ENCODE results near the gene CORO7.

The CORO7 gene

DNA sequence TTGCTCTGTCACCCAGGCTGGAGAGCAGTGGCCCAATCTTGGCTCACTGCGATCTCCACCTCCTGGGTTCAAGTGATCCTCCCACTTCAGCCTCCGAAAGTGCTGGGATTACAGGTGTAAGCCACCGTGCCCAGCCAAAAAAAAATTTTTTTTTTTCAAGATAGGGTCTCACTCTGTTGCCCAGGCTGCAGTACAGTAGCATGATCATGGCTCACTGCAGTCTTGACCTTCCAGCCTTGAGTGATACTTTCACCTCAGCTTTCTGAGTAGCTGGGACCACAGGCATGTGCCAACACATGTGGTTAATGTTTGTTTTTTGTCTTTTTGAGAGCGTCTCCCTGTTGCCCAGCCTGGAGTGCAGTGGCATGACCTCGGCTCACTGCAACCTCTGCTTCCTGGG, 63.6 kb downstream of the CORO7 start:
- FAIRE-seq (no peak), DNase-seq (ENCODE audit: insufficient read length, low spot score) (no peak)
- TF ChIP-seq POLR2AphosphoS5 (IDR thresholded peaks at IDR 0.05; ENCODE audit: low read depth, low read length), result no peak
- no peak for TF ChIP-seq TAF1 (IDR thresholded peaks at IDR 0.05; ENCODE audit: low read depth, low read length)
- no peak for TF ChIP-seq POU2F2 (IDR thresholded peaks at IDR 0.05; ENCODE audit: low read depth, low read length)
- no peak for TF ChIP-seq SPI1 (IDR thresholded peaks at IDR 0.05; ENCODE audit: low read depth, low read length)
- TF ChIP-seq POLR2A (IDR thresholded peaks at IDR 0.05; ENCODE audit: low read depth, low read length), result no peak

DNA sequence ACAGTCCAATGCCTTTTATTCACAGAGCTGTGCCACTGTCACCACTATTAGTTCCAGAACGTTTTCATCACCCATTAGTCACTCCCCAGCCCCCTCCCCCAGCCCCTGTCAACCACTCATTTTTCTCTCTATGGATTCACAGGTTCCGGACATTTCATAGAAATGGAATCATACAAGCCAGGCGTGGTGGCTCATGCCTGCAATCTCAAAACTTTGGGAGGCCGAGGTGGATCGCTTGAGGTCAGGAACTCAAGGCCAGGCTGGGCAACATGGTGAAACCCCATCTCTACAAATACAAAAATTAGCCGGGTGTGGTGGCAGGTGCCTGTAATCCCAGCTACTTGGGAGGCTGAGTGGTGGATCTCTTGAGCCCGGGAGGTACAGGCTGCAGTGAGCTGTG, 64.5 kb downstream of the CORO7 start:
- FAIRE-seq, result no peak
- DNase-seq (ENCODE audit: insufficient read length, low spot score), result no peak
- no peak for TF ChIP-seq POLR2AphosphoS5 (IDR thresholded peaks at IDR 0.05; ENCODE audit: low read depth, low read length)
- no peak for TF ChIP-seq PAX5 (IDR thresholded peaks at IDR 0.05; ENCODE audit: insufficient read depth, low read length, severe bottlenecking)
- TF ChIP-seq SPI1 (IDR thresholded peaks at IDR 0.05; ENCODE audit: low read depth, low read length), result no peak
- TF ChIP-seq POU2F2 (IDR thresholded peaks at IDR 0.05; ENCODE audit: low read depth, low read length), result no peak
- TF ChIP-seq TAF1 (IDR thresholded peaks at IDR 0.05; ENCODE audit: low read depth, low read length), result no peak
- TF ChIP-seq POLR2A (IDR thresholded peaks at IDR 0.05; ENCODE audit: low read depth, low read length), result no peak

DNA sequence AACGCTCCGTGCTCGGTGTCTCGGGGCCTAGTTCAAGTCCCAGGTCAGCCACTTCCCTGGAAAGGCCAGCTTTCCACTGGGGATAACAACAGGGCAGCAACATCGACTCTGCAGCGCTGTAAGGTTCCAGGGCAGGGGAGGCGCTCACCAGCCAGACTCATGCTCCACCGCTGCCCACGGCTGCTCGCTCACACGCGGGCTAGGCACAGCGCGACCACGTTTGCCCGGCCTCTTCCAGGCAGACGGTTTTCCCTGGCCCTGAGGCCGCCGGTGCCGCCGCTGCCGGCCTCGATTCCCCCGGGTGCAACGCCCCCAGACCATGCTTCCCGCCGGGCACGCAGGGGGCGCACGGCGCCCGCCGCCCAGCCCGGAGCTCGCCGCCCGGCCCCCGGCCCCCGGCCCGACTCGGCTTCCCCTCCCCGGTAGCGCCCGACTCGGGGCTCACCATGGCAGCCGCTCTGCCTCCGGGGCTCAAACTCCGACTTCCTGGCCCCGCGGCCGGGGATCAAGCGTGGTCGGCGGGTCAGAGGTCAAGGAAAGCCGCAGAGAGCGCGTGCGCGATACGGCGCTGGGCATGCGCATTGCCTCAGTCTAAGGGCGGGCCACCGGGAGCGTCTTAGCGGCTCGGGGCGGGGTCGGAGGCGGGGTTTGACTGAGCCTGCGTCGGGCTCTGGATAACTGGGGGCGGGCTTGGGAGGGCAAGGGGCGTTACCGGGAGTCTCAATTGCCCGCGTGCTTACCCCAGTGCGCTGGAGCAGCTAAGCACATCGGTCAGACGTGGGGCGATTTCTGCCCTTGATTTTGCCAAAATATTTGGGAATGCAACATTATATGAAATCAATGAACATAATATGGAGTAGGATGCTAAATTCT, 65.4 kb downstream of the CORO7 start, which contains the start of gene PAM16:
Gene PAM16, minus strand, starts transcription at position 535 of the 873 bp plus-strand sequence. Its CDS starts 87 bp downstream, at position 448.
- DNase-seq (ENCODE audit: insufficient read length, low spot score) (peak; percentile 97), FAIRE-seq (peak; percentile 96)
- TF ChIP-seq POU2F2 (IDR thresholded peaks at IDR 0.05; ENCODE audit: low read depth, low read length) (no peak), SPI1 (IDR thresholded peaks at IDR 0.05; ENCODE audit: low read depth, low read length) (0 out of 2 replicates have a peak, but pooled peaks have one; percentile 17), POLR2AphosphoS5 (IDR thresholded peaks at IDR 0.05; ENCODE audit: low read depth, low read length) (peak; percentile 77), POLR2A (IDR thresholded peaks at IDR 0.05; ENCODE audit: low read depth, low read length) (peak; percentile 70), TAF1 (IDR thresholded peaks at IDR 0.05; ENCODE audit: low read depth, low read length) (no peak), PAX5 (IDR thresholded peaks at IDR 0.05; ENCODE audit: insufficient read depth, low read length, severe bottlenecking) (no peak)

DNA sequence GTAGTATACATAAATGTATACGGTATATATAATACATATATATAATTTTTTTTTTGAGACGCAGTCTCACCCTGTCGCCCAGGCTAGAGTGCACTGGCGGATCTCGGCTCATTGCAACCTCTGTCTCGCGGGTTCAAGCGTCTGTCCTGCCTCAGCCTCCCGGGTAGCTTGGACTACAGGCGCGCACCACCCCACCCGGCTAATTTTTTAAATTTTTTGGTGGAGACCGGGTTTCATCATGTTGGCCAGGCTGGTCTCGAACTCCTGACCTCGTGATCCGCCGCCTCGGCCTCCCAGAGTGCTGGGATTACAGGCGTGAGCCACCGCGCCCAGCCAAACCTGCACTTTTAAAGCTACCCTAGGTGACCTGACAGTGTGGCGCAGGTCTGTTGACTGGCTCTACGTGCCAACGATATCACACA, 66.0 kb downstream of the CORO7 start:
- no peak for FAIRE-seq
- TF ChIP-seq POU2F2 (IDR thresholded peaks at IDR 0.05; ENCODE audit: low read depth, low read length) (no peak), SPI1 (IDR thresholded peaks at IDR 0.05; ENCODE audit: low read depth, low read length) (no peak), POLR2AphosphoS5 (IDR thresholded peaks at IDR 0.05; ENCODE audit: low read depth, low read length) (no peak), TAF1 (IDR thresholded peaks at IDR 0.05; ENCODE audit: low read depth, low read length) (no peak), POLR2A (IDR thresholded peaks at IDR 0.05; ENCODE audit: low read depth, low read length) (no peak), PAX5 (IDR thresholded peaks at IDR 0.05; ENCODE audit: insufficient read depth, low read length, severe bottlenecking) (no peak)
- no peak for DNase-seq (ENCODE audit: insufficient read length, low spot score)

DNA sequence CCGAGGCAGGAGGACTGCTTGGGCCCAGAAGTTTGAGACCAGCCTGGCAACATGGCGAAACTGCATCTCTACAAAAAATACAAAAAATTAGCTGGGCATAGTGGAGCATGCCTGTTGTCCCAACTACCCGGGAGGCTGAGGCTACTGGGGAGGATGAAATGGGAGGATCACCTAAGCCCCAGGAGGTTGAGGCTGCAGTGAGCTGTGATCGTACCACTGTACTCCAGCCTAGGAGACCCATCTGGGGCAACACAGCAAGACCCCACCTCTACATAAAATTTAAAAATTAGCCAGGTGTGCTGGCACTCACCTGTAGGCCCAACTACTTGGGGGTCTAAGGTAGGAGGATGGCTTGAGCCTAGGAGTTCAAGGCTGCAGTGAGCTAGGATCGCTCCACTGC, 67.1 kb downstream of the CORO7 start:
- TF ChIP-seq PAX5 (IDR thresholded peaks at IDR 0.05; ENCODE audit: insufficient read depth, low read length, severe bottlenecking), result no peak
- TF ChIP-seq POU2F2 (IDR thresholded peaks at IDR 0.05; ENCODE audit: low read depth, low read length), result no peak
- no peak for TF ChIP-seq POLR2AphosphoS5 (IDR thresholded peaks at IDR 0.05; ENCODE audit: low read depth, low read length)
- TF ChIP-seq POLR2A (IDR thresholded peaks at IDR 0.05; ENCODE audit: low read depth, low read length), result no peak
- TF ChIP-seq TAF1 (IDR thresholded peaks at IDR 0.05; ENCODE audit: low read depth, low read length), result no peak
- no peak for TF ChIP-seq SPI1 (IDR thresholded peaks at IDR 0.05; ENCODE audit: low read depth, low read length)
- FAIRE-seq (no peak), DNase-seq (ENCODE audit: insufficient read length, low spot score) (no peak)

DNA sequence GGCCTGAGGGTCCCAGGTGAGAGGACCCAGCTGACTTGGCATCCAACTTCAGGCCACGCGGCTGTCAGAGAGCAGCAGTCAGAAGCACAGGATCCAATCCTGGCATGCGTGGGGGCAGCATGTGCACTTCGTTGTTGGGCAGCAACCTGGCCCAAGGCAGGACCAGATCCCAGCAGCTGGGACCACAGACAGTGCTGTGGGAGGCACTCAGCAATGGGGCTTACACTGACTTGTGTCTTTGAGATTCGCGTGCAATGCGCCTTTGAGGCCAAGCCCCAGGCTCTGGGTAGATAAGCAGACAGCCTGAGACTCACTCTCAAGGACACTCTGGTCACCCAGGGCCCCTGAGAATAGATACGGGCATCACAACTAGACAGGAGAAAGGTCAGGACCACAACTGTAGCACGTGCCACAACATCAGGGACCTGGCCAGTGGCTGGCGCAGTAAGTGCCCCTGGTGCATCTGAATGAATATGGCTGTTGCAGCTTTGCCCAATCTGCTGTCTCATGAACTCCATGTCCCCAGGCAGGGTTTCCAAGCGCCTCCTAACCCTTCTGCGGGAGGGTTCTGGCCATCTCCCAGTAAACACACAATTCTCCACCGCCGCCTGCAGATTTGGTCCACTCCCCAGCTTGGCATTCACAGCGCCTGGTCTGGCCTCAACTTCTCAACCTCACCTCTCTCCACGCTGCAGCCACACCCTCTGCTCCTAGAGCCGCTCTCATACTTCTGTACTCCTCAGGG, 68.5 kb downstream of the CORO7 start:
- no peak for DNase-seq (ENCODE audit: insufficient read length, low spot score)
- TF ChIP-seq POU2F2 (IDR thresholded peaks at IDR 0.05; ENCODE audit: low read depth, low read length) (no peak), SPI1 (IDR thresholded peaks at IDR 0.05; ENCODE audit: low read depth, low read length) (no peak), PAX5 (IDR thresholded peaks at IDR 0.05; ENCODE audit: insufficient read depth, low read length, severe bottlenecking) (no peak), TAF1 (IDR thresholded peaks at IDR 0.05; ENCODE audit: low read depth, low read length) (no peak)
- FAIRE-seq, result no peak

DNA sequence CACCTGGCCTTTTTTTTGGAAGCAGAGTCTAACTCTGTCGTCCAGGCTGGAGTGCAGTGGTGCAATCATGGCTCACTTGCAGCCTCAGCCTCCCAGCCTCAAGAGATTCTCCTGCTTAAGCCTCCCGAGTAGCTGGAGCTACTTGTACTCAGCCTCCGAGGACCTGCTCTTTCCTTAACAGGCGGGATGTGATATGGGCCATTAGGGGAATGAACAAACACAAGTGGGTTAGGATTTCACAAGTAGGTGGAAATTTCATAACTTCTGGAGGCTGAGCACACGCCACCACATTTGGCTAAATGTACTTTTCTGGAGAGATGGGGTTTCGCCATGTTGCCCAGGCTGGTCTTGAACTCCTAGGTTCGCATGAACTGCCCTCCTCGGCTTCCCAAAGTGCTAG, 69.4 kb downstream of the CORO7 start:
- no peak for DNase-seq (ENCODE audit: insufficient read length, low spot score)
- no peak for FAIRE-seq
- TF ChIP-seq PAX5 (IDR thresholded peaks at IDR 0.05; ENCODE audit: insufficient read depth, low read length, severe bottlenecking), result no peak
- no peak for TF ChIP-seq POLR2A (IDR thresholded peaks at IDR 0.05; ENCODE audit: low read depth, low read length)
- no peak for TF ChIP-seq POU2F2 (IDR thresholded peaks at IDR 0.05; ENCODE audit: low read depth, low read length)
- no peak for TF ChIP-seq POLR2AphosphoS5 (IDR thresholded peaks at IDR 0.05; ENCODE audit: low read depth, low read length)
- TF ChIP-seq SPI1 (IDR thresholded peaks at IDR 0.05; ENCODE audit: low read depth, low read length), result no peak
- no peak for TF ChIP-seq TAF1 (IDR thresholded peaks at IDR 0.05; ENCODE audit: low read depth, low read length)

DNA sequence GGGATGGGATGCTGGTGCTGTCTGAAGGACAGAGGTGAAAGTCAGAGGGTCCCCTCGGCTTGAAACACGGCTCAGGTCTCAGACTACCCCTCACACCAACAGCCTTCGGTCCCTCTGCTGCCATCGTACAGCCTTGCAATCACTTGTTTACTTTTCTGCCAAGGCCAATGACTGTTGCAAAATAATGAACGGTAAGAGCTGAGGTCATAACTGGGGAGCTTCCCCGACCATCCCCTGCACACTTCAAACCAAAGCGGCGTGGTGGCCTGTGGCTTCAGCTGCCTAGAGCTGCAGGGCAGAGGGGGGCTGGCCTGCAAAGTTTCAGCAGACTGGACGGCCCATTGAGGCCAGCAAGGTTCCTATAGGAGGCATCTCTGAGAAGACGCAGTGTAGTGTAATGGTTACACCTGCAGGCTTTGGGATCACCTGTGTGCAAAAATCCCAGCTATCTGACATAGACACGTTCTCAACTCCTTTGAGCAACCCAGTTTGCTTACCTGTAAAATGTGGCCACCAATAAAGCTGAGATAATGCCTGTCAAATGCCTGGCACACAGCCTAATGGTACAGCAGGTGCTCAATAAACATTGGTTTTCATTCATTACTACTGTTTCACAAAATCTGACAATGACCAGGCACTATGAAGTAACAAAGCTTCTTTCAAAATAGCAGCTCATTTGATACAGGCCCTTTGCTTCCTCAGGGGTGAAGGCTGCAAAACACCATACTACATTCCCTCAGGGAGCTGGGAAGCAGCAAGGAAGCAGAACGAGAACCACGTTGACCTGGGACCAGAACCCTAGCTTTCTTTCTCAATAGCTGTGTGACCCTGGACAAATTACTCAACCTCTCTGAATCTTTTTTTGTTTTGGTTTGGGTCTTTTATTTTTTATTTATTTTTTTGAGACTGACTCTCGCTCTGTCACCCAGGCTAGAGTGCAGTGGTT, 70.3 kb downstream of the CORO7 start:
- no peak for TF ChIP-seq SPI1 (IDR thresholded peaks at IDR 0.05; ENCODE audit: low read depth, low read length)
- no peak for TF ChIP-seq POLR2AphosphoS5 (IDR thresholded peaks at IDR 0.05; ENCODE audit: low read depth, low read length)
- TF ChIP-seq PAX5 (IDR thresholded peaks at IDR 0.05; ENCODE audit: insufficient read depth, low read length, severe bottlenecking), result no peak
- no peak for TF ChIP-seq POU2F2 (IDR thresholded peaks at IDR 0.05; ENCODE audit: low read depth, low read length)
- no peak for TF ChIP-seq POLR2A (IDR thresholded peaks at IDR 0.05; ENCODE audit: low read depth, low read length)
- TF ChIP-seq TAF1 (IDR thresholded peaks at IDR 0.05; ENCODE audit: low read depth, low read length), result no peak
- DNase-seq (ENCODE audit: insufficient read length, low spot score) (no peak), FAIRE-seq (no peak)
